ENCODE measurements around the gene UCK1.
A peak's percentile ranks its signal among the peaks of the same experiment; 100 is the strongest.

UCK1 gene

DNA sequence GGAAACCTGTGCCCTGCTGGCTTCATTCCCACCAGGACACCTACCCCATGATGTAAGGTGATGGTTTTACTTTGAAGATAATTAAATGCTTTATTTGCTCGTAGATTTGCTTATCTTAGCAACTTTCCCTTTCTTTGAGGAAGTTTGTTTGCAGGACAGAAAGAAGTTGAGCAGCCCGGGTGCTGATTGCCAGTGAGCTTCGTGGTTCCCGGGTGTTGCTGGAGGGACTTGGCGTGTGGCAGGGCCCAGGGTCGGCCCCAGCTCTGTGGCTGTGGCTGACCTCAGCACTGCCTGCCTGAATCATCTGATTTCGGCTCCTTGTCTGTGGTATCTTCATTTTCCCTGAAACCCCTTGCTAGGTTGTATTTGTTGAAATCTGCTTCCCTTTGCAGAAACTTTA is 19.6 kb downstream of the UCK1 start:
- DNase-seq (ENCODE audit: extremely low spot score), result no peak
- ChIA-PET POLR2A (interaction anchor here (0.9 kb wide), 1 partner anchor 12 kb away, joined by 3 read pairs; no protein-coding TSS in a partner anchor), CTCF (no interaction called here)
- TF ChIP-seq, protein P1, sequence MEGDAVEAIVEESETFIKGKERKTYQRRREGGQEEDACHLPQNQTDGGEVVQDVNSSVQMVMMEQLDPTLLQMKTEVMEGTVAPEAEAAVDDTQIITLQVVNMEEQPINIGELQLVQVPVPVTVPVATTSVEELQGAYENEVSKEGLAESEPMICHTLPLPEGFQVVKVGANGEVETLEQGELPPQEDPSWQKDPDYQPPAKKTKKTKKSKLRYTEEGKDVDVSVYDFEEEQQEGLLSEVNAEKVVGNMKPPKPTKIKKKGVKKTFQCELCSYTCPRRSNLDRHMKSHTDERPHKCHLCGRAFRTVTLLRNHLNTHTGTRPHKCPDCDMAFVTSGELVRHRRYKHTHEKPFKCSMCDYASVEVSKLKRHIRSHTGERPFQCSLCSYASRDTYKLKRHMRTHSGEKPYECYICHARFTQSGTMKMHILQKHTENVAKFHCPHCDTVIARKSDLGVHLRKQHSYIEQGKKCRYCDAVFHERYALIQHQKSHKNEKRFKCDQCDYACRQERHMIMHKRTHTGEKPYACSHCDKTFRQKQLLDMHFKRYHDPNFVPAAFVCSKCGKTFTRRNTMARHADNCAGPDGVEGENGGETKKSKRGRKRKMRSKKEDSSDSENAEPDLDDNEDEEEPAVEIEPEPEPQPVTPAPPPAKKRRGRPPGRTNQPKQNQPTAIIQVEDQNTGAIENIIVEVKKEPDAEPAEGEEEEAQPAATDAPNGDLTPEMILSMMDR (IDR thresholded peaks at IDR 0.05; ENCODE audit: control extremely low read depth, extremely low read depth, low read depth, missing control alignments), result no peak

- ChIA-PET POLR2A (no interaction called here), CTCF (no interaction called here)
- TF ChIP-seq, protein P1 (IDR thresholded peaks at IDR 0.05; ENCODE audit: control extremely low read depth, extremely low read depth, low read depth, missing control alignments), result no peak
- no peak for DNase-seq (ENCODE audit: extremely low spot score)
Observed at GRCh38 chr9:131505012-131505411, 26.1 kb downstream of the UCK1 start.

DNA sequence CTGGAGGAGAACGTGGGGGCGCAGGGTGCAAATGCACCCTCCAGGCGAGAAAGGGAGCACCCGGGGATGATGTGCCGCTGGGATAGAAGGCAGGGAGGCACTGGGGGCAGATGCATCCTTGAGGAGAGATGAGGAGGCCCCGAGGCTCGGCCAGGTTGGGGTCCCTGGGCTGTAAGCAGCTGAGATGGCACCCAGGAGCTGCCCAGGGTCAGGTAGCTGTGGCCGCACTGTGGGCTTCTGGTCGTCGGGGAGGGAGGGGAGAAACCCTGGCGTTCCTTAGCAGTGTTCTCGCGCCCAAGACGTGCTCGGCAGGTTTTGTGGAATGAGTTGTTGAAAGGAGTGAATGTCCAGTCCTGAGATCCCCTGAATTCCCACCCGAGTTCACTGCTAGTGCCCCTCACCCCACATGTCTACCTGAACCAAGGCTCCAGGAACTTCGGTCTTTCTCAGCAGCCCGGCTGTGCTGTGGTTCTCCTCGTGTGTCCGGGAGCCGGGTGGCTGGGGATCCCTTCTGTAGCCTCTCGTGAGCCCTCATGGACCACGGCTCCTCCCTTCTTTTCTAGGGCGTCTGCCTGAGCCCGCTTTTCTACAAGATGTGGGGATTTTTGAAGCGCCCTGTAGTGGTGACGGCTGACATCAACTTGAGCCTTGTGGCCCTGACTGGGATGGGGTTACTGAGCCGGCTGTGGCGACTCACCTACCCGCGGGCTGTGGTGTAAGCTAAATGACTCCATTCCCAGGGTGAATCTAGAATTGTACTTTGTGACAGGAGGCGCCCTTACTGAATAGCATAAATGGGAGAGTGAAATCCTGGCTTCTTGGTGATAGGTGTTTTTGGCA is 27.2 kb downstream of the UCK1 start:
- ChIA-PET CTCF (interaction anchor here (1.0 to 1.7 kb wide), 3 partner anchors 137 to 237 kb away, joined by 3 to 5 read pairs (median 5); no protein-coding TSS in a partner anchor), POLR2A (no interaction called here)
- TF ChIP-seq, protein P1 (IDR thresholded peaks at IDR 0.05; ENCODE audit: control extremely low read depth, extremely low read depth, low read depth, missing control alignments), result no peak
- peak; percentile 55 for DNase-seq (ENCODE audit: extremely low spot score)

- POLR2A ChIA-PET, result no interaction called here
- CTCF ChIA-PET, result interaction anchor here (1.0 to 1.7 kb wide), 3 partner anchors 136 to 237 kb away, joined by 3 to 5 read pairs (median 5); no protein-coding TSS in a partner anchor
- peak; percentile 98 for DNase-seq (ENCODE audit: extremely low spot score)
- TF ChIP-seq, protein P1 (IDR thresholded peaks at IDR 0.05; ENCODE audit: control extremely low read depth, extremely low read depth, low read depth, missing control alignments), result no peak
Observed at GRCh38 chr9:131502781-131503625, 28.1 kb downstream of the UCK1 start, which contains the start of gene POMT1. Gene POMT1 (plus strand): TSS chr9:131502918. CDS start chr9:131504219, 1,301 bp downstream.

DNA sequence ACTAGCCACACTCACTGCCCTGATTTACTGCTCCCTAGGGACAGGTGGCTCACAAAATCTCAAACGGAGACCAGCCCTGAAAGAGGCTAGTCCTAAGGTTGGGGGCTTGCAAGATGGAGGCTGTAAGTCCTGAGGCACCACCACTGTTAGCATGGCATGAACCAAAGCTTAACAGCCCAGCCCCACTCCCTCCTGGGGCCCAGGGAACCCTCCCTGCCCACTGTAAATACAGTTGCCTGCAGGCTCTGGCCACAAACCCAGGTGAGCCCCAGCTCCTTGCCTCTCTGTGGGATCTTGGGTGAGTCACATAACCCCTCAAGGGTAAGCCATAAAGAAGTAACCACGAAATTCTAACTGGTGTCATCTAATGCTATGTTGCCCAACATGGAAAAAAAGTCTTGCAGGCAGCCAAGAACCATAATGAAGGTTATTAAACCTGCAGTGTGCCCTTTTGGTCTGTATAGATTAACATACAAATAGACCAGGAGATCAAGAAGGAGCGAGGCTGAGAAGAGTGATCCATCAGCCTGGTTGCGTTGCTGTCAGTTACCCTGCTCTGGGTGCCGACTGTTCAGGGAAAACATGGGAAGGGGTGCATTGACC is 30.0 kb downstream of the UCK1 start:
- no peak for DNase-seq (ENCODE audit: extremely low spot score)
- TF ChIP-seq, protein P1 (IDR thresholded peaks at IDR 0.05; ENCODE audit: control extremely low read depth, extremely low read depth, low read depth, missing control alignments), result no peak
- ChIA-PET CTCF (interaction anchor here (2.2 kb wide), 1 partner anchor 23 kb away, joined by 5 read pairs; no protein-coding TSS in a partner anchor), POLR2A (no interaction called here)

- CTCF ChIA-PET, result interaction anchor here (2.2 kb wide), 1 partner anchor 22 kb away, joined by 5 read pairs; no protein-coding TSS in a partner anchor
- TF ChIP-seq, protein P1 (IDR thresholded peaks at IDR 0.05; ENCODE audit: control extremely low read depth, extremely low read depth, low read depth, missing control alignments), result no peak
- POLR2A ChIA-PET, result no interaction called here
- DNase-seq (ENCODE audit: extremely low spot score), result no peak
Observed at GRCh38 chr9:131500377-131500776, 30.7 kb downstream of the UCK1 start.
